Stimulated activated CD4-positive, alpha-beta T cell treated with anti-CD3 and anti-CD28 coated beads, TNF-alpha, amount 100 ng/mL, for 24 hours (primary cell): ENCODE measurements around the gene CBLIF.
"Not testable (repeated sequence)": the region's sequence is repeated elsewhere in the genome, so short reads cannot be mapped to it uniquely, and the experiment has no call there.

Experiments
- DNase-seq, 3 experiments: peaks; one replicate each; pipeline ENCODE4 v3.0.0-alpha.2; 2020; ENCODE audit warnings: low read depth in 3 of 3

Gene CBLIF

DNA sequence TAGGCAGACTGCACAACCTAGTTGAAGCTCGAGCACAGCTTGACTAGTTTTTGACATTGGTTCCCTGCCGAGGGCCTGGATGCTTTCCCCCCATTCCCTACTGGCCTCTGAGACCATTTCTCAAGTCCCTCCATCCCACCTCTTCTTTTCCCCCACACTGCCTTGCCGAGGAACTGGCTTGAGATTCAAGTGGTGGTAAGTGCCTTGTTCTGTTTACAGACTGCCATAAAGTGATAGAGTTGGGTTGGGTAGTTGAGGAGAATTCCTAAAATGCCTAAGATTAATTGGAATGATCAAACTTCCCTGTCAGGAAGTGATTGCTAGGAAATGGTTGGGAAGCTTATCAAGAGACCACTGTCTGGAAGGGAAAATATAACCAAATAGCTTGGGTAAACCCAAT lies 50.9 kb downstream of the CBLIF start:
- DNase-seq = no peak

DNA sequence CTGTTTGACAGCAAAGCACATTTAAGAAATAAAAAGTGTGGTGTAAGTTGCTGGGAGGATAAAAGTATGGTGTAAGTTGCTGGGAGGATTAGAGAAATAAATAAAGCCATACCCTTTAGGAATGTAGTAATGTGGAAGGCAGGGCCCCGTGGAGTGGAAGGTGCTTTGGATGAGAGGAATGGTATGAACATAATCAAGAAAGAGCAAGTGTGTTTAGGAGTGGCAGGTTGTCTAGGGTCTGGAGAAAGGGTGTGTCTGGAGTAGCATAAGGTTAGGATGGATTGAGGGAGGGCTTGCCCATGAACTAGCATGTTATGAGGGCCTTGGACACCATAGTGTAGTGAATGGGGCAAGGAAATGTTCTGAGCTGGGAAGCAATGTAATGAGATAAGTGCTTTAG lies 52.8 kb downstream of the CBLIF start:
- DNase-seq = no peak

DNA sequence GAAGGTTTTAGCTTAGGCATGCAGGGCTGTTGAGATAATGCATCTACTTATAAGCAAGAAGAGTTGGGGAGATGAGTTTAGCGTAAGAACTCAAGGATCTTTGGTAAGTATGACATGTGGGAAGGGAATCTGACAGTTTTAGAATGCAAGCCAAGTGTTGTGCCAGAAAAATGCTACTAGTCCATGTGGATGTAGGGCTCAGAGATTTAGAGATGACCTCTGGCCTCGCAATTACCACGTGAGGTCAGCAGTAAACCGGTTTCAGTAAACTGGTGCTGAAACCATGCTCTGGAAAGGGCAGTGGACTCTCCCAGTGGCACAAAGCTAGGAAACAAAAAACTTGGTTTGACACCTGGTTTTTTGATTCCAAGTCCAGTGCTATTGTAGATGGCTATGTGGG lies 53.7 kb downstream of the CBLIF start:
- DNase-seq = no peak

DNA sequence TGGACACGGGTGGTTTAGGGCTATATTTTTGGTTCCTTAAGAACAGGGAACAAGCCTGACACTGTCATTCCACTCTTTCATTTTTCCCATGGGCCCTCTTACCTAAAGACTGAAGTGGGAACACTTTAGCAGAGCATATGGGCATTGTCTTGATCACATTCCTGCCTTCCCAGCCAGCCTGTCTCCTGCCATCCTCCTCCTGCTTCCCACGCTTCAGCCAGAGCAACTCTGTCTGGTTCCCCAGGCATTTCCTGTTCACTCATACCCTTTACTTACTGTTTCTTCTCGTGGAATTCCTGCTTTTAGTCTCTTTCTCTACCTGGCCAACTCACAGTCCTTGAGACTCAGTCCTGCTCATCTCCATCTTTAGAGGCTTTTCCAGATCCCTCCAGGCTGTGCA lies 57.5 kb downstream of the CBLIF start:
- no peak for DNase-seq

DNA sequence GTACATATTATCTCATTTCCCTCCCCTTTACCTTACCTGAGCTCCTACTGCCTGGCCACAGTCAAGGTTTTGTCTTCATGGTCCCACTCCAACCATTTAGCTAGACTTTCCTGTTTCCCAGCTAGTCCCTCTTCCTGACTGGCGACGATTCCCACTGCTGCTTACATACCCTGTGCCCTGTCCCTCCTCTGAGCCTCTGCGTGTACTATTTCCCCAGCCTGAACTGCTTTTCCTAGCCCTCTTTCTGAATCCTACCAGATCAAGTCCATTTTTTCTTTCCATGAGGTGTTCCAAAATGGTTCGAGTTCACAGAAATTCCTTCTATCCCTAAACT lies 58.1 kb downstream of the CBLIF start:
- no peak for DNase-seq

DNA sequence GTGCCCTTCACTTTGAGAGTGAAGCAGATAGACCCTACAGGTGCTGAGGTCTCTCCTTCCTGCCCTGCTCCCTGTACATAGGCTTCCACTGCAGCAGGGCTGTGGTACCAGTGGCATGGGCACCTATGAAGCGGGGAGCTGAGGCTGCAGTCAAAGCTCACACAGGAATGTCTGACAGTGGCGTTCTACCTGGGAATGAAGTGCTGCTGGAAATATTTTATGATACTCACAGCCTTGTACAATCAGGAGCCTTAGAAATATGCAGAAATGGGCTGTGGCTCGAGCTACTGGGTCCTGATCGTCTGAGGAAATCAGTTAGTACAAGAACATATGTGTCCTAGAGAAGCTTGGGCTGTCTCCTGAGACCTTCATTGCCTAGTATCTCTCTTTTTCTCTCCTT lies 59.5 kb downstream of the CBLIF start:
- no peak for DNase-seq

DNA sequence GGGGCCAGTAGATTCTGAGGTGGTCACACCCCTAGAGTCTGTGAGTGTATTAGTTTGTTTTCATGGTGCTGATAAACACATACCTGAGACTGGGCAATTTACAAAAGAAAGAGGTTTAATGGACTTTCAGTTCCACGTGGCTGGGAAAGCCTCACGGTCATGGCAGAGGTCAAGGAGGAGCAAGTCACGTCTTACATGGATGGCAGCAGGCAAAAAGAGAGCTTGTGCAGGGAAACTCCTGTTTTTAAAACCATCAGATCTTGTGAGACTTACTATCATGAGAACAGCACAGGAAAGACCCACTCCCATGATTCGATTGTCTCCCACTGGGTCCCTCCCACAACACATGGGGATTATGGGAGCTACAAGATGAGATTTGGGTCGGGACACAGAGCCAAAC lies 60.9 kb downstream of the CBLIF start:
- not testable (repeated sequence) for DNase-seq

DNA sequence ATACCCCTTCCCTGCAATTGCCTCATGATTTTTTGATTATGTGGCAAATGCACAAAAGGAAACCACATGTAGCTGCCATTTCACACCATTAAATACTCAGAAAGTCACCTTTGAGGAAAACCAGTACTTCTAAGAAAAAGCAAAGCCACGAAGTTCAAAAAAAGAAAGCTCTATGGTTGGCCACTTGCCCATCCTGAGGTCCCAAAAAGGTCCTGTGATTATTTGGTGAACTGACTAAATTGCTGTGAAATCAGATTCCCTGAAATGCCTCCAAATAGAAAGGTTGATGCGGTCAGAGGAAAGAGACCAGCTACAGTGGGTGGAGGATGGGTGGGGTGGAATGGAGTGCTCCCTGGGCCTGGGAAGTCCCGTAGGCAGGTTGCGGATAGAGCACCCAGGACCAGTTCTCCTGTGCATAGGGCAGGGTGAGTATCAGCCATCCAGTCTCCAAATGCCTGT lies 61.6 kb downstream of the CBLIF start:
- DNase-seq = no peak

DNA sequence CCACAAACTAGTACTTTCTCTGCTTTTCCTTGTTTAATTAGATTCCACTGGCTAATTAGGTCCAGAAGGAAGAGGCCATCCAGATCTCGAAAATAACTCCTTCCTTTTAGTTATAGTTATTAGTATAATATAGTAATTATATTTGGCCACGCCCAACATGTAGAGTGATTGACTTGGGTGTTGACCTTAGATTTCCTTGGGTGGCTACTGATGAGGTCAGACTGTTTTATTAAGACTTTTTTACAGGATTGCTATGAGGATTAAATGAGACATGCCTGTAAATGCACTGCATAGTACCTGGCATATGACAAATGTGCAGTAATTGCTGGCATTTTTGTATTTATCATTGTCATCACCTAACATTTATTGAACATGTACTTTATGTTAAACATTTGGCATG lies 63.2 kb downstream of the CBLIF start:
- DNase-seq = no peak

DNA sequence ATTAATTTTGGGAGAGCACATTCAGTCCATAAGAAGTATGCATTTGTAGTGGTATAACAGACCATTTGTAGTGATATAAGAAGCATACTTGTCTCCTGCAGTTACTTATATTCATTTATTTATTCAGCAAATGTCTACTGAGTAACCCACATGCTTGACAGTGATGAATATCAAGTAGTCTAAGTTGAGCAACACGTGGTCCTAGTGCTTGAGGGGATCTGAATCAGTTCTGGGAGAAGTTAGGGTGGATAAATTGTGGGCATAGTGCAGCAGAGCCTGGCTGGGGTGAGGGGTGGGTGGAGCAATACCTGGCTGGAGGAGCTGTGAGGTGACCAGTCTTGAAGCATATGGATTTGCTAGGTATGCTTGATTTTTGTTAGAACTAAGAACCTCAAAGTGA lies 65.8 kb downstream of the CBLIF start:
- no peak for DNase-seq
